SK-N-SH (cell line): ENCODE measurements around the gene NOP53. TPM values are rescaled to one million over a fixed set of nuclear protein-coding genes. Genes with fewer than 3 reads are reported as not detected.

Source experiments
- CTCF ChIA-PET: fragments of 300-600, 350-600 bp; formaldehyde crosslinking; extraction: SDS; loops from one replicate; lab custom pipeline; 2021; lab: Yijun Ruan, JAX
- POLR2A ChIA-PET: fragments of 350-600 bp; sonication (Branson Sonifier 250); formaldehyde crosslinking; extraction: SDS; loops from one replicate; lab custom pipeline; 2020; ENCODE audit warnings: antibody characterized with exemption, inconsistent platforms; lab: Yijun Ruan, JAX
- DNase-seq: peaks from one replicate; pipeline ENCODE4 v3.0.0; 2012
- H2AFZ ChIP-seq: fragments of 200-600 bp; sonication (generic); 2 replicates; pipeline ENCODE4 v1.8.1; 2016; ENCODE audit warnings: antibody characterized with exemption, mild to moderate bottlenecking, low read depth
- H3F3A ChIP-seq: fragments of 200-600 bp; sonication (generic); replicated peaks from 2 replicates; pipeline ENCODE3; 2016; ENCODE audit warnings: antibody characterized with exemption, mild to moderate bottlenecking; ENCODE audit not compliant: insufficient read depth
- H3K27ac ChIP-seq, 2 experiments: fragments of 200-500 bp in 1 of 2; fragments of 200-600 bp in 1 of 2; sonication (Bioruptor generic) in 1 of 2; sonication (generic), shearing (Covaris generic) in 1 of 2; 2 replicates each; pipeline versions ENCODE4 v1.5.1 to v1.6.1; 2014 to 2016; ENCODE audit warnings: low read depth in 2 of 2, inconsistent platforms in 1 of 2, low read length in 1 of 2, mild to moderate bottlenecking in 1 of 2, mixed read lengths in 1 of 2
- H3K27me3 ChIP-seq: fragments of 200-600 bp; sonication (generic), shearing (Covaris generic); 2 replicates; pipeline ENCODE4 v1.6.1; 2016; ENCODE audit warnings: mixed run types; ENCODE audit not compliant: insufficient read depth
- H3K36me3 ChIP-seq, 2 experiments: fragments of 200-500 bp in 1 of 2; fragments of 200-600 bp in 1 of 2; sonication (Bioruptor generic) in 1 of 2; sonication (generic) in 1 of 2; replicated peaks in 1 of 2; 2 replicates each; pipeline versions ENCODE3 to v1.5.1; 2014 to 2016; ENCODE audit warnings: low read length in 1 of 2, mild to moderate bottlenecking in 1 of 2; ENCODE audit not compliant: insufficient read depth in 2 of 2, control insufficient read depth in 1 of 2
- H3K4me1 ChIP-seq, 2 experiments: fragments of 200-500 bp in 1 of 2; fragments of 200-600 bp in 1 of 2; sonication (Bioruptor generic) in 1 of 2; sonication (generic), shearing (Covaris generic) in 1 of 2; 2 replicates each; pipeline versions ENCODE4 v1.5.1 to v1.6.1; 2014 to 2016; ENCODE audit warnings: low read depth in 1 of 2, low read length in 1 of 2, mixed run types in 1 of 2; ENCODE audit not compliant: insufficient read depth in 2 of 2, control insufficient read depth in 1 of 2
- H3K4me2 ChIP-seq: fragments of 200-600 bp; sonication (generic), shearing (Covaris generic); 2 replicates; pipeline ENCODE4 v1.6.1; 2017; ENCODE audit warnings: mixed run types
- H3K4me3 ChIP-seq, 2 experiments: fragments of 200-500 bp in 1 of 2; fragments of 200-600 bp in 1 of 2; sonication (Bioruptor generic) in 1 of 2; sonication (generic), shearing (Covaris generic) in 1 of 2; 2 replicates each; pipeline versions ENCODE4 v1.5.1 to v1.8.1; 2014 to 2016; ENCODE audit warnings: low read depth in 2 of 2, inconsistent platforms in 1 of 2, low read length in 1 of 2, mild to moderate bottlenecking in 1 of 2, mixed read lengths in 1 of 2, moderate library complexity in 1 of 2
- H3K79me2 ChIP-seq: fragments of 200-600 bp; sonication (generic); 2 replicates; pipeline ENCODE4 v1.8.1; 2017; ENCODE audit warnings: mild to moderate bottlenecking; ENCODE audit not compliant: insufficient read depth
- H3K9ac ChIP-seq: fragments of 200-600 bp; sonication (generic); 2 replicates; pipeline ENCODE4 v1.6.1; 2017; ENCODE audit warnings: mixed run types
- H3K9me2 ChIP-seq: fragments of 200-600 bp; sonication (generic); 2 replicates; pipeline ENCODE4 v1.6.1; 2017; ENCODE audit warnings: mixed run types
- H3K9me3 ChIP-seq: fragments of 200-600 bp; sonication (generic); 2 replicates; pipeline ENCODE4 v1.6.1; 2017; ENCODE audit warnings: mixed run types, mild to moderate bottlenecking, moderate library complexity
- H4K20me1 ChIP-seq: fragments of 200-600 bp; sonication (generic); 2 replicates; pipeline ENCODE4 v1.6.1; 2017; ENCODE audit warnings: mild to moderate bottlenecking, mixed run types; ENCODE audit not compliant: insufficient read depth
- CTCF ChIP-seq: fragments of 200-600 bp; sonication (generic); IDR thresholded peaks from 2 replicates; pipeline ENCODE4 v1.6.1; 2017; ENCODE audit warnings: antibody characterized with exemption, mild to moderate bottlenecking, moderate library complexity
- ELF1 ChIP-seq: IDR thresholded peaks from 2 replicates; pipeline ENCODE4 v1.4.0; 2012
- EP300 ChIP-seq, 2 experiments: IDR thresholded peaks; 2 replicates each; pipeline versions ENCODE4 v1.4.0 to v1.6.1; 2012; ENCODE audit warnings: borderline replicate concordance in 1 of 2, low read depth in 1 of 2, low read length in 1 of 2
- EZH2phosphoT487 ChIP-seq: fragments of 200-600 bp; sonication (generic); IDR thresholded peaks from 2 replicates; pipeline ENCODE4 v1.6.1; 2017; ENCODE audit warnings: low read depth, mixed run types, mild to moderate bottlenecking, antibody characterized with exemption, moderate library complexity, borderline replicate concordance
- FOXM1 ChIP-seq: IDR thresholded peaks from 2 replicates; pipeline ENCODE4 v1.4.0; 2012; ENCODE audit warnings: low read depth, mild to moderate bottlenecking
- GABPA ChIP-seq: IDR thresholded peaks from 2 replicates; pipeline ENCODE4 v1.4.0; 2012; ENCODE audit warnings: low read depth, mild to moderate bottlenecking
- MEF2A ChIP-seq: IDR thresholded peaks from 2 replicates; pipeline ENCODE4 v1.4.0; 2012; ENCODE audit warnings: low read depth, borderline replicate concordance
- MXI1 ChIP-seq: IDR thresholded peaks from 2 replicates; pipeline ENCODE4 v1.6.1; 2012; ENCODE audit warnings: mild to moderate bottlenecking, low read depth, low read length, improper control_type of control experiment
- PBX3 ChIP-seq: IDR thresholded peaks from 2 replicates; pipeline ENCODE4; 2012
- REST ChIP-seq: IDR thresholded peaks from 2 replicates; pipeline ENCODE4 v1.6.1; 2012; ENCODE audit warnings: mild to moderate bottlenecking, low read depth, low read length, moderate library complexity
- TAF1 ChIP-seq: IDR thresholded peaks from 2 replicates; pipeline ENCODE4 v1.6.1; 2012; ENCODE audit warnings: low read depth, mild to moderate bottlenecking, low read length, moderate library complexity, borderline replicate concordance
- YY1 ChIP-seq: IDR thresholded peaks from 2 replicates; pipeline ENCODE4 v1.4.0; 2012; ENCODE audit warnings: low read depth, mild to moderate bottlenecking
- WGBS: methylation state at CpG from one replicate; pipeline ENCODE4 v1.1.6; 2017; ENCODE audit warnings: low lambda C conversion rate; 5-methylcytosine and 5-hydroxymethylcytosine counted together
- polyA plus RNA-seq, 3 experiments: library from polyadenylated mRNA; depleted of rRNA; stranded (reverse); fragments of >200 nt; gene quantifications; 2 replicates each; pipeline ENCODE4 v1.2.3, GENCODE V29; 2012

The NOP53 gene
- polyA plus RNA-seq, 1 of the 3 experiments (the other 2 are of a cell fraction): 275 TPM

- Histone ChIP-seq H3K9me3 (no peaks in the 10 kb centered on the region), H3K79me2 (peaks cover 6% of the 10 kb centered on the region; the same call in 1 of the 2 replicates), H3K27ac (no peak overlapping the region), H3K4me1 (no peaks in the 10 kb centered on the region), H3K9ac (no peak overlapping the region), H3K36me3 (peaks cover 34 to 79% of the 10 kb centered on the region in 2 experiments), H3K4me2 (no peak overlapping the region), H2AFZ (no peak overlapping the region), H3K9me2 (no peaks in the 10 kb centered on the region), H3K4me3 (no peak overlapping the region), H3F3A (peaks cover 6% of the 10 kb centered on the region), H3K27me3 (no peaks in the 10 kb centered on the region), H4K20me1 (peaks cover 13% of the 10 kb centered on the region; the same call in 1 of the 2 replicates)
- TF ChIP-seq REST: no peak
- TF ChIP-seq CTCF: no peak
- TF ChIP-seq ELF1: no peak
- no peak for TF ChIP-seq FOXM1
- TF ChIP-seq GABPA: no peak
- no peak for TF ChIP-seq PBX3
- TF ChIP-seq MXI1: no peak
- TF ChIP-seq MEF2A: no peak
- TF ChIP-seq YY1: no peak
- TF ChIP-seq EP300 (IDR thresholded peaks at IDR 0.05; ENCODE audit: borderline replicate concordance in 1 of 2, low read depth in 1 of 2, low read length in 1 of 2): no peak
- no peak for TF ChIP-seq EZH2phosphoT487
- no peak for TF ChIP-seq TAF1
- POLR2A ChIA-PET: no interaction called here
- DNase-seq: no peak
- 98% methylated on average over 23 of the region's 37 CpGs for WGBS
- CTCF ChIA-PET: interaction anchor here (1.3 to 1.8 kb wide), 2 partner anchors 42 to 55 kb away, joined by 3 to 6 read pairs; no protein-coding TSS in a partner anchor
Measured at GRCh38 chr19:47754206-47755064, 9.1 kb downstream of the NOP53 start.
